H9 (cell line): Measurements from ENCODE around the gene DIAPH2. TPM values are rescaled to one million over a fixed set of nuclear protein-coding genes. Genes with fewer than 3 reads are reported as not detected.
"Not testable (repeated sequence)": the region's sequence is repeated elsewhere in the genome, so short reads cannot be mapped to it uniquely, and the experiment has no call there.

Experiments
- DNase-seq: peaks from one replicate; pipeline ENCODE4 v3.0.0-alpha.2; 2017
- H2AFZ ChIP-seq: one replicate; pipeline ENCODE4 v1.6.1; 2013; ENCODE audit warnings: mild to moderate bottlenecking, low read length, control low read depth, moderate library complexity
- H2AK5ac ChIP-seq: 2 replicates; pipeline ENCODE4 v1.6.1; 2013; ENCODE audit warnings: low read length, control low read depth, mixed read lengths; ENCODE audit not compliant: insufficient read length
- H2BK120ac ChIP-seq: one replicate; pipeline ENCODE4 v1.6.1; 2013; ENCODE audit warnings: low read depth, mild to moderate bottlenecking, low read length, control low read depth, inconsistent platforms; ENCODE audit not compliant: poor library complexity, severe bottlenecking
- H2BK12ac ChIP-seq: 2 replicates; pipeline ENCODE4 v1.6.1; 2013; ENCODE audit warnings: low read length, control low read depth, mixed read lengths, low read depth; ENCODE audit not compliant: insufficient read length
- H2BK15ac ChIP-seq: 2 replicates; pipeline ENCODE4 v1.6.1; 2013; ENCODE audit warnings: low read depth, low read length, control low read depth
- H2BK20ac ChIP-seq: one replicate; pipeline ENCODE4 v1.6.1; 2013; ENCODE audit warnings: low read depth, mild to moderate bottlenecking, low read length, control low read depth, inconsistent platforms; ENCODE audit not compliant: poor library complexity, severe bottlenecking
- H2BK5ac ChIP-seq: 2 replicates; pipeline ENCODE4 v1.6.1; 2013; ENCODE audit warnings: low read length, control low read depth, mixed read lengths; ENCODE audit not compliant: insufficient read length
- H3K14ac ChIP-seq: 2 replicates; pipeline ENCODE4 v1.6.1; 2013; ENCODE audit warnings: low read length, control low read depth; ENCODE audit not compliant: insufficient read depth
- H3K18ac ChIP-seq: 2 replicates; pipeline ENCODE4 v1.6.1; 2013; ENCODE audit warnings: low read depth, mild to moderate bottlenecking, mixed read lengths, low read length, control low read depth; ENCODE audit not compliant: insufficient read length
- H3K23ac ChIP-seq: 2 replicates; pipeline ENCODE4 v1.6.1; 2013; ENCODE audit warnings: low read length, control low read depth, mixed read lengths, low read depth; ENCODE audit not compliant: insufficient read length
- H3K23me2 ChIP-seq: 2 replicates; pipeline ENCODE4 v1.6.1; 2013; ENCODE audit warnings: low read depth, mild to moderate bottlenecking, mixed read lengths, low read length, control low read depth; ENCODE audit not compliant: insufficient read length, poor library complexity, severe bottlenecking
- H3K27ac ChIP-seq: 2 replicates; pipeline ENCODE4 v1.5.1; 2013; ENCODE audit warnings: low read length, control low read depth, mixed read lengths, low read depth; ENCODE audit not compliant: insufficient read length
- H3K27me3 ChIP-seq: 2 replicates; pipeline ENCODE4 v1.6.1; 2013; ENCODE audit warnings: low read length, control low read depth, inconsistent platforms; ENCODE audit not compliant: insufficient read depth
- H3K4ac ChIP-seq: 2 replicates; pipeline ENCODE4 v1.6.1; 2013; ENCODE audit warnings: low read depth, mild to moderate bottlenecking, control low read depth, inconsistent platforms, low read length, moderate library complexity
- H3K4me1 ChIP-seq: 2 replicates; pipeline ENCODE4 v1.6.1; 2013; ENCODE audit warnings: low read length, control low read depth, inconsistent platforms; ENCODE audit not compliant: insufficient read depth
- H3K4me2 ChIP-seq: 2 replicates; pipeline ENCODE4 v1.6.1; 2013; ENCODE audit warnings: low read length, control low read depth, mixed read lengths; ENCODE audit not compliant: insufficient read length, insufficient read depth
- H3K56ac ChIP-seq: 2 replicates; pipeline ENCODE4 v1.6.1; 2013; ENCODE audit warnings: low read depth, mild to moderate bottlenecking, mixed read lengths, low read length, control low read depth; ENCODE audit not compliant: insufficient read length
- H3K79me1 ChIP-seq: 2 replicates; pipeline ENCODE4 v1.6.1; 2013; ENCODE audit warnings: low read depth, mild to moderate bottlenecking, moderate library complexity, low read length, control low read depth, inconsistent platforms; ENCODE audit not compliant: insufficient read depth, poor library complexity, severe bottlenecking
- H3K79me2 ChIP-seq: 2 replicates; pipeline ENCODE4 v1.6.1; 2013; ENCODE audit warnings: low read length, control low read depth, inconsistent platforms; ENCODE audit not compliant: insufficient read depth
- H3K9ac ChIP-seq: 2 replicates; pipeline ENCODE4 v1.6.1; 2013; ENCODE audit warnings: low read length, control low read depth, mixed read lengths; ENCODE audit not compliant: insufficient read length; ENCODE audit errors: extremely low read depth
- H3K9me3 ChIP-seq: one replicate; pipeline ENCODE4 v1.6.1; 2013; ENCODE audit warnings: low read depth, low read length, inconsistent platforms; ENCODE audit not compliant: control insufficient read depth
- H3T11ph ChIP-seq: one replicate; pipeline ENCODE4 v1.6.1; 2013; ENCODE audit warnings: mild to moderate bottlenecking, low read length, control low read depth, inconsistent platforms
- H4K20me1 ChIP-seq: one replicate; pipeline ENCODE4 v1.6.1; 2013; ENCODE audit not compliant: control insufficient read depth, insufficient read length, insufficient read depth
- H4K5ac ChIP-seq: 2 replicates; pipeline ENCODE4 v1.6.1; 2013; ENCODE audit warnings: low read depth, mild to moderate bottlenecking, mixed read lengths, low read length, control low read depth; ENCODE audit not compliant: insufficient read length
- H4K8ac ChIP-seq: replicated peaks from 2 replicates; pipeline ENCODE4 v1.6.1; 2013; ENCODE audit warnings: low read length, control low read depth, mixed read lengths, low read depth; ENCODE audit not compliant: insufficient read length
- H4K91ac ChIP-seq: 2 replicates; pipeline ENCODE4 v1.6.1; 2013; ENCODE audit warnings: low read depth, mild to moderate bottlenecking, moderate library complexity, mixed read lengths, low read length, control low read depth; ENCODE audit not compliant: insufficient read length
- H3K27ac Mint-ChIP-seq, 3 experiments: 2 replicates in 2 of 3; 3 replicates in 1 of 3; pipeline ENCODE4 v1.8.0; 2020 to 2021; ENCODE audit warnings: mixed read lengths in 3 of 3, mild to moderate bottlenecking in 1 of 3, moderate library complexity in 1 of 3
- H3K27me3 Mint-ChIP-seq: 2 replicates; pipeline ENCODE4 v1.8.0; 2021; ENCODE audit warnings: low read depth, mild to moderate bottlenecking, moderate library complexity, mixed read lengths
- H3K36me3 Mint-ChIP-seq, 3 experiments: 2 replicates in 2 of 3; 3 replicates in 1 of 3; pipeline ENCODE4 v1.8.0; 2020 to 2021; ENCODE audit warnings: low read depth in 3 of 3, mixed read lengths in 3 of 3; ENCODE audit not compliant: insufficient read depth in 1 of 3
- H3K4me1 Mint-ChIP-seq, 2 experiments: 2 replicates each; pipeline ENCODE4 v1.8.0; 2020; ENCODE audit warnings: mixed read lengths in 2 of 2
- H3K4me3 Mint-ChIP-seq, 2 experiments: 2 replicates in 1 of 2; 3 replicates in 1 of 2; pipeline ENCODE4 v1.8.0; 2020 to 2021; ENCODE audit warnings: mild to moderate bottlenecking in 2 of 2, mixed read lengths in 2 of 2, moderate library complexity in 1 of 2
- H3K9me3 Mint-ChIP-seq, 2 experiments: 2 replicates in 1 of 2; 3 replicates in 1 of 2; pipeline ENCODE4 v1.8.0; 2020; ENCODE audit warnings: mild to moderate bottlenecking in 2 of 2, mixed read lengths in 2 of 2, moderate library complexity in 1 of 2
- CTCF ChIP-seq: fragments of 200-600 bp; sonication (generic); conservative IDR thresholded peaks from 3 replicates; pipeline ENCODE4 v1.8.0; 2021; ENCODE audit warnings: antibody characterized with exemption, mild to moderate bottlenecking
- WGBS: extraction: QIAGEN DNeasy Blood & Tissue Kit; methylation state at CpG from one replicate; pipeline ENCODE4 v1.1.7; 2013; ENCODE audit warnings: missing lambda C conversion rate, low lambda C conversion rate, mixed read lengths; ENCODE audit not compliant: insufficient read length; ENCODE audit errors: extremely low coverage; 5-methylcytosine and 5-hydroxymethylcytosine counted together
- total RNA-seq: library from RNA; stranded (reverse); gene quantifications from 2 replicates; pipeline ENCODE4 v1.2.1, GENCODE V29; 2021

DIAPH2 gene
- total RNA-seq, 1 experiment from 2014 or later = 45.4 TPM

DNA sequence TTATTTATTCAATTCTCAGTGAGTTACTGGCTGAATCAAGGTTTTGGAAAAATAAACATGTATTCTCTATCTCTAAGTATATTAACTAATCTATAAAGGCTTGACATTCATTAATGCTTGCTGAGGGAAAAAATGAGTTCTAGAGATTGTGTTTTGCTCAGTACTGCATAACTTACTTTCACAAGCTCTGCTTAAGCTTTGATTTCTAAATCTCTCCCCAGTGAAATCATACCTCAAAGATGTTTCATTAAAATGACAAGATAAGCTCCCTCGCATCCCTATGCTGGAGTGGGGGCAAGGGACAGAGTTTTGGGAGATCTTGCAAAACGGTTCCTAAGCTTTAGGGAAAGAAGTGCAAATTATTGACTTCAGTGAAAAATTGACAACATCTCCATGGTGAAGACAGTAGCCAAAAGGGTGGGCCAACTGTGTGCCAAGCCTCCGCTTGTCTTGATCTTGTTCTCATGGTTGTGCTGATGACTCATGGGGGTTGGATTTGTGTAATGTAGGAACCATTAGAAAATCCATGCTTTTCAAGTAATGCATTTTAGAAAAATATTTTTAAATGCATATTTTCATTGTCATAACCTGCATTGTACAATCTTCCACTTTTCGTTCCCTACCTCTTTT lies 720.5 kb downstream of the DIAPH2 start:
- H2BK5ac ChIP-seq = no peak overlapping the region

GRCh38 chrX:97409632-97410415 lies 725.2 kb downstream of the DIAPH2 start:
- H3K9ac ChIP-seq, H3K14ac ChIP-seq, H3K4ac ChIP-seq, H3K27me3 Mint-ChIP-seq, H3K27me3 ChIP-seq, H2AFZ ChIP-seq, H4K20me1 ChIP-seq, H3K27ac Mint-ChIP-seq, H4K8ac ChIP-seq, H2BK120ac ChIP-seq, H2BK20ac ChIP-seq, H3T11ph ChIP-seq, H3K4me2 ChIP-seq, H2AK5ac ChIP-seq, H3K4me1 ChIP-seq, H3K27ac ChIP-seq, H3K79me1 ChIP-seq, H4K91ac ChIP-seq, H4K5ac ChIP-seq, H3K23me2 ChIP-seq, H3K56ac ChIP-seq, H3K79me2 ChIP-seq, H3K23ac ChIP-seq, DNase-seq, H2BK12ac ChIP-seq, H3K4me1 Mint-ChIP-seq, H3K18ac ChIP-seq, H2BK15ac ChIP-seq, H2BK5ac ChIP-seq, H3K4me3 Mint-ChIP-seq: not testable (repeated sequence)
- H3K9me3 ChIP-seq = peaks cover 17% of the 10 kb centered on the region
- H3K36me3 Mint-ChIP-seq = peaks cover 33 to 87% (median 85%) of the 10 kb centered on the region in 3 experiments
- no CpG with 5 or more reads among the region's 13 CpGs for WGBS
- H3K9me3 Mint-ChIP-seq = peaks cover 43 to 65% of the 10 kb centered on the region in 2 experiments

More for the DNA sequence above, 720.5 kb downstream of the DIAPH2 start:
- no peak overlapping the region for H3K4me3 Mint-ChIP-seq
- no peak for TF ChIP-seq CTCF
- Histone ChIP-seq H2BK20ac (no peak overlapping the region), H3K9ac (no peak overlapping the region), H3K23me2 (no peaks in the 10 kb centered on the region), H3K79me2 (0 out of 2 replicates have a peak, but pooled peaks cover 2% of the 10 kb centered on the region), H3K79me1 (peaks cover 3% of the 10 kb centered on the region), H3K14ac (no peak overlapping the region), H2AK5ac (no peak overlapping the region), H3K27ac (no peak overlapping the region), H4K8ac (no peak overlapping the region), H3K27me3 (no peaks in the 10 kb centered on the region), H4K91ac (no peak overlapping the region), H3K4me1 (no peaks in the 10 kb centered on the region; the same call in 1 of the 2 replicates), H3K23ac (no peak overlapping the region), H4K5ac (no peak overlapping the region), H3K9me3 (peaks cover 12% of the 10 kb centered on the region), H2BK12ac (peak overlapping the region; percentile 2), H2BK15ac (no peak overlapping the region), H4K20me1 (no peaks in the 10 kb centered on the region), H2AFZ (no peak overlapping the region), H3K4me2 (no peak overlapping the region), H3K4ac (no peak overlapping the region), H3T11ph (no peak overlapping the region), H3K18ac (no peak overlapping the region), H3K56ac (no peak overlapping the region), H2BK120ac (no peak overlapping the region)
- H3K27ac Mint-ChIP-seq = peak overlapping the region in 1 of 3 experiments; percentile 21; a peak in 1 of 7 replicates
- no peaks in the 10 kb centered on the region for H3K27me3 Mint-ChIP-seq
- peaks cover 19 to 25% of the 10 kb centered on the region in 2 experiments for H3K9me3 Mint-ChIP-seq
- DNase-seq = no peak
- WGBS = no CpG with 5 or more reads among the region's 4 CpGs
- peaks cover 10 to 12% of the 10 kb centered on the region in 2 experiments for H3K4me1 Mint-ChIP-seq
- peaks cover 19 to 76% (median 67%) of the 10 kb centered on the region in 3 experiments for H3K36me3 Mint-ChIP-seq
